ENCODE data around the gene TMEM259.

The TMEM259 gene

GRCh38 chr19:1045247-1045603 is 24.3 kb upstream of the TMEM259 start:
- no peak overlapping the region for H3K4me3 ChIP-seq (ENCODE audit: low read length)
- TF ChIP-seq CTCF (IDR thresholded peaks at IDR 0.05; ENCODE audit: insufficient read depth, low read depth, low read length, missing control alignments), result no peak
- DNase-seq (ENCODE audit: low read depth), result peak; percentile 44

- no peak for DNase-seq (ENCODE audit: low read depth)
- no peak for TF ChIP-seq CTCF (IDR thresholded peaks at IDR 0.05; ENCODE audit: insufficient read depth, low read depth, low read length, missing control alignments)
- H3K4me3 ChIP-seq (ENCODE audit: low read length), result no peak overlapping the region
Measured at GRCh38 chr19:1042689-1043511, 22.0 kb upstream of the TMEM259 start.

- DNase-seq (ENCODE audit: low read depth), result no peak
- no peak overlapping the region for H3K4me3 ChIP-seq (ENCODE audit: low read length)
- TF ChIP-seq CTCF (IDR thresholded peaks at IDR 0.05; ENCODE audit: insufficient read depth, low read depth, low read length, missing control alignments), result no peak
Measured at GRCh38 chr19:1041835-1042685, 21.1 kb upstream of the TMEM259 start.

GRCh38 chr19:1041272-1041834 is 20.4 kb upstream of the TMEM259 start:
- DNase-seq (ENCODE audit: low read depth), result no peak
- TF ChIP-seq CTCF (IDR thresholded peaks at IDR 0.05; ENCODE audit: insufficient read depth, low read depth, low read length, missing control alignments), result no peak
- peak overlapping the region; percentile 75 for H3K4me3 ChIP-seq (ENCODE audit: low read length)

GRCh38 chr19:1040476-1041271 is 19.8 kb upstream of the TMEM259 start:
- TF ChIP-seq CTCF (IDR thresholded peaks at IDR 0.05; ENCODE audit: insufficient read depth, low read depth, low read length, missing control alignments), result no peak
- H3K4me3 ChIP-seq (ENCODE audit: low read length), result peak overlapping the region; percentile 75
- peak; percentile 95 for DNase-seq (ENCODE audit: low read depth)

GRCh38 chr19:1039646-1040475 is 18.9 kb upstream of the TMEM259 start, which contains the start of gene ABCA7:
ABCA7 (plus strand) TSS chr19:1040107; CDS start chr19:1041362, 1,255 bp downstream.
- peak within 1 kb of the TSS; percentile 75 for H3K4me3 ChIP-seq (ENCODE audit: low read length)
- peak; percentile 99 for DNase-seq (ENCODE audit: low read depth)
- no peak for TF ChIP-seq CTCF (IDR thresholded peaks at IDR 0.05; ENCODE audit: insufficient read depth, low read depth, low read length, missing control alignments)
